ENCODE data around the gene ZBED1.

DNA sequence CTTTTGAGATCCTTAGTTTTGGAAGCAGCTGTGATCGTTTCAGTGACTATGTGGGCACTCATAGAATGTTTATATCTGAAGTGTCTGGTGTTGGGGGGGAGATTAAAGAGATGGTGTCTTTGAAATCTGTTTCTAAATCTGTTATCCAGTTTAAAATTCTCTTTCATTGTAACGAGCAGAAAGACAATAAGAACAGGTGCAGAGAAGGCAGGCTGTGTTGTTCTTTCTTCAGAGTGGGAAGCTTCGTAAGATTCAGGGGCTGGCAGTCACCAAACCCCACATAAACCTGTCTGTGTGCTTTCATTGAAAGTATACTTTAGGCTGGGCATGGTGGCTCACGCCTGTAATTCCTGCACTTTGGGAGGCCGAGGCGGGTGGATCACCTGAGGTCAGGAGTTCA lies 16.3 kb upstream of the ZBED1 start:
- no peak for TF ChIP-seq CTCF (IDR thresholded peaks at IDR 0.05)
- TF ChIP-seq ZNF121 (CRISPR knock-in tag; IDR thresholded peaks at IDR 0.05): no peak
- TF ChIP-seq, protein P1, sequence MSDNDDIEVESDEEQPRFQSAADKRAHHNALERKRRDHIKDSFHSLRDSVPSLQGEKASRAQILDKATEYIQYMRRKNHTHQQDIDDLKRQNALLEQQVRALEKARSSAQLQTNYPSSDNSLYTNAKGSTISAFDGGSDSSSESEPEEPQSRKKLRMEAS (CRISPR knock-in tag; IDR thresholded peaks at IDR 0.05): no peak
- TF ChIP-seq PREB (CRISPR knock-in tag; IDR thresholded peaks at IDR 0.05; ENCODE audit: borderline replicate concordance): no peak
- TF ChIP-seq, protein P2, sequence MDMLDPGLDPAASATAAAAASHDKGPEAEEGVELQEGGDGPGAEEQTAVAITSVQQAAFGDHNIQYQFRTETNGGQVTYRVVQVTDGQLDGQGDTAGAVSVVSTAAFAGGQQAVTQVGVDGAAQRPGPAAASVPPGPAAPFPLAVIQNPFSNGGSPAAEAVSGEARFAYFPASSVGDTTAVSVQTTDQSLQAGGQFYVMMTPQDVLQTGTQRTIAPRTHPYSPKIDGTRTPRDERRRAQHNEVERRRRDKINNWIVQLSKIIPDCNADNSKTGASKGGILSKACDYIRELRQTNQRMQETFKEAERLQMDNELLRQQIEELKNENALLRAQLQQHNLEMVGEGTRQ (CRISPR knock-in tag; IDR thresholded peaks at IDR 0.05): no peak
- TF ChIP-seq NR3C1 (CRISPR knock-in tag; conservative IDR thresholded peaks at IDR 0.05; ENCODE audit: low read depth): no peak
- no peak for TF ChIP-seq ETV6 (CRISPR knock-in tag; IDR thresholded peaks at IDR 0.05)
- no peak for TF ChIP-seq ATF3 (CRISPR knock-in tag; conservative IDR thresholded peaks at IDR 0.05)
- no peak for TF ChIP-seq ELF4 (CRISPR knock-in tag; IDR thresholded peaks at IDR 0.05; ENCODE audit: low read depth)
- TF ChIP-seq, protein P3, sequence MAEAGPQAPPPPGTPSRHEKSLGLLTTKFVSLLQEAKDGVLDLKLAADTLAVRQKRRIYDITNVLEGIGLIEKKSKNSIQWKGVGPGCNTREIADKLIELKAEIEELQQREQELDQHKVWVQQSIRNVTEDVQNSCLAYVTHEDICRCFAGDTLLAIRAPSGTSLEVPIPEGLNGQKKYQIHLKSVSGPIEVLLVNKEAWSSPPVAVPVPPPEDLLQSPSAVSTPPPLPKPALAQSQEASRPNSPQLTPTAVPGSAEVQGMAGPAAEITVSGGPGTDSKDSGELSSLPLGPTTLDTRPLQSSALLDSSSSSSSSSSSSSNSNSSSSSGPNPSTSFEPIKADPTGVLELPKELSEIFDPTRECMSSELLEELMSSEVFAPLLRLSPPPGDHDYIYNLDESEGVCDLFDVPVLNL (CRISPR knock-in tag; IDR thresholded peaks at IDR 0.05; ENCODE audit: borderline replicate concordance, low read depth): no peak
- no peak for TF ChIP-seq GABPB1 (CRISPR knock-in tag; IDR thresholded peaks at IDR 0.05)
- no peak for TF ChIP-seq E2F5 (CRISPR knock-in tag; IDR thresholded peaks at IDR 0.05)
- no peak for TF ChIP-seq TP53 (CRISPR knock-in tag; IDR thresholded peaks at IDR 0.05)
